GM19455 (cell line): ENCODE data around the gene ANKRD33B.
A peak's percentile ranks its signal among the peaks of the same experiment; 100 is the strongest.

Experiments used
- ATAC-seq: cut with Tn5 transposase; IDR thresholded peaks from one replicate; pipeline ENCODE4 v1.9.1; 2021; ENCODE audit not compliant: unreplicated experiment

ANKRD33B gene

DNA sequence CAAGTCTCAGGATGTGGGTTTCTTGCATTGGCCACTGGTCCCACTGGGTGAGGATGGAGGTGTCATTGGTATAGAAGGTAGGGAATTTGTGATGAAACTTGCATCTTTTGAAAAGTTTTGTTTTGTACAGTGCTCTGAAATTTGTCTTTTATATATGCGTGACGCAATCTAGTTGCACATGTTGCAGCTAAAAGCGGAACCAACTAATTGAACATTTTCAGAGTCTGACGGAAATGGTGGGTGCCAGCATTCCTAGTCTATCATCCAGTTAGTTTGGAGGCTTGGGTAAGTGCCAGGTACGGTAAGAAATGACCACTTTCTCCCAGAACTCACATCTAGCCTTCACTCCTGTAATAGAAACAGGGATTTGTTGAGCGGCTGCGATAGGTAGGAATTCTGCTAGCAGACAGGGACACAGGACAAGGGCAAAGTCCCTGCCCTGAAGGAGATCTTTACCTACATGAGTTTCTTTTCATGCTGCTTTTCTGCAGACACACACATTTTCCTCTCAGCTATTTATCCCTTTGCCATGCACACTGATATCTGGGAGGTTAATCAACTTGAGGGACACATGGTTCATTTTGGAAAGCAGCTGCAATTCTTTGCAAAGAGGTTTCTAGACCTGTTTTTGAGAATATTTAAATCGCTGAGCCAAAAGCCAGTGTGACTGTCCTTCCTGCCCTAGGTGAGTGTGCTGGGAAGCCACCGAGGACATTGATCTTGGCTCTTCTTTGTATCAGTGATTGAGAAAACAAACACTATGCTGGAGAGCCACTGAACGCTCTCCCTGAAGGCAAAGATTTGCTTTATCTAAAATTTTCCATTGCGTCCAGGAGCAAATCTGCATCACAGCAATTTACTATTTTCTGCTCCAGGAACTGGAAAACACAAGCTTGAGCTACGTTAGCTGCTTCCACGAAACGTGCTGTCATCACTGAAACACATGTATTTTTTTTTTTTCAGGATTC is 107.5 kb downstream of the ANKRD33B start:
- no peak for ATAC-seq

DNA sequence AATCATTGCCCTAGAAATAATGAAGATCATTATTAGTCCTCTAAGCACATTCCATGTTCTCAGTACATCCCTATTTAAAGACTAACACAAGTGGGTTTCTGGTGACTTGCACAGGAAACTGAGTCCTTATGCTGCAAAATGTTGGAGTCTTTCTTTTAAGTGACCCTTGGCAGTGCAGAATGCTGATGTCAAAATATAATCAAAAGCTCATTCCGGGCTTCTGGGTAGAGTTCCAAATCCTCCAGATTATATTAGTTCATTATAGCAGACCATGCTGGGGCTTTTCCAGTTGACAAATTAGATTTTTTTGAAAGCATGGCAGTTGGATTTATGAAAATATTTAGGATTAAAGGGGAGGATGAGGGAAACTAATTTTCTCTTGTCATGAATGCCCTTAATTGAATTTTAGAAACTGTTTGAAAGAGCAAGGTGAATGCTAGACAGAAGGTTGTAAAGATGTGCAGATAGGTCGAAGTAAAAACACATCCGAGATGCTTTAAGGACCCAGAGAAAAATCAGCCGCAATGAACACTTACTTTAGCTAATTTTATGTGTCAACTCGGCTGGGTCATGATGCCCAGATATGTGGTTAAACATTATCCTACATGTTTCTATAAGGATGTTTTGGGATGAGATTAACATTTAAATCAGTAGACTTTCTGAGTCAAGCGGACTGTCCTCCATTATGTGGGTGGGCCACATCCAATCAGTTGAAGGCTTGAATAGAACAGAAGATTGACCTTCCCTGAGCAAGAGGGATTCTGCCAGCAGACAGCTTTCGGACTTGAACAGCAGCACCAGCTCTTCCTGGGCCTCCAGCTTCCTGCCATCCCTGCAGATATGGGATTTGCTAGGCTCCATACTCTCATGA is 108.5 kb downstream of the ANKRD33B start:
- ATAC-seq, result no peak

DNA sequence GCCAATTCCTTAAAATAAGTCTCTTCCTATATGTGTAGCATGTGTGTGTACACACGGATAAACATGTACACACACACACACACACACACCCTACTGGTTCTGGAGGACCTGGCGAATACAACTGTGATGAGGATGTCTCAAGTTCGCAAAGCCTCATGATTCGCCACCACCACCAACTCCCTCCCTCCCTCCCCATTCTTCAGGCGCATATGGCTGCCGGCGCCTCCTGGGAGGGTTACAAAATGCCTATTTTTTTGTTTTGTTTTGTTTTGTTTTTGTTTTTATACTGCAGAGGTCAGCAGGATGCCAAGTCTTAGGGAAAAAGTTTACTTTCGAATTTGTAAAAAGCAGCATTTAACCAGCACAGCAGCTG is 109.1 kb downstream of the ANKRD33B start:
- no peak for ATAC-seq

DNA sequence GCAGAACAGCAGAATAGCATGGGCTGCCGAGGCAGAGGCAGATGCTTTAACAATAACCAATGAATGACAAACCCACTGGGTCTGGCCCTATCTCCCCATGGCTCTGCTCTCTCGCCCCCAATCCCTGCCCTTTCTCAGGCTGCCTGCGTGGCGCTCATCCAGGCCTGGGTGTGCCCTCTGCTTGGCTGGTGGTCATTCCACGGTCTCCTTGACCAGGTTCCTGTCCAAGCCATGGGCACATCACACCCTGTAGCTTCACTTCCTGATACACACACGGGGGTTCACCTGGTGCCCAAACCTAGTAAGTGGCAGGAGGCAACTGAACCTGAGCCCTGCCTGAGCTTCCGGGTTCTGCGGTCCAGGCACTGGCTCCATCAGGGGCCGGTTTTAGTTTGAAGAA is 109.5 kb downstream of the ANKRD33B start:
- ATAC-seq, result no peak

DNA sequence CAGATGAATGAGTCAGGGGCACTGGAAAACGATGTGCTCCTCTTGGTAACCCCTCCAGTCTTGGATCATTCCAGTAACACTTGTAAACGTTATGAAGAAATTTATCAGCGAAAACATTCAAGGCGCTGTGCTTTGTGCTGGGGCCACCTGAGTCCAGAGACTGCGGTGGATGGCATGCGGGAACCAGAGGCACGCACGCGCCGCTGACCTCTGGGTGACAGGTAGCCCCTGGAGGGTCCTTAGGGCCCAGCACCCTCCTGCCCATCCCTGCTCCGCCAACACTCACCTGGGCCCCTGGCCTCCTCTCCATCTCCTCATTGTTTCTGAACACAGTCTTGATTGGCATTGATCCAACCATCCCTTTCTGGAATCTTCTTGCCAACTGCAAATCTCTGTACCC is 110.2 kb downstream of the ANKRD33B start:
- ATAC-seq, result no peak

DNA sequence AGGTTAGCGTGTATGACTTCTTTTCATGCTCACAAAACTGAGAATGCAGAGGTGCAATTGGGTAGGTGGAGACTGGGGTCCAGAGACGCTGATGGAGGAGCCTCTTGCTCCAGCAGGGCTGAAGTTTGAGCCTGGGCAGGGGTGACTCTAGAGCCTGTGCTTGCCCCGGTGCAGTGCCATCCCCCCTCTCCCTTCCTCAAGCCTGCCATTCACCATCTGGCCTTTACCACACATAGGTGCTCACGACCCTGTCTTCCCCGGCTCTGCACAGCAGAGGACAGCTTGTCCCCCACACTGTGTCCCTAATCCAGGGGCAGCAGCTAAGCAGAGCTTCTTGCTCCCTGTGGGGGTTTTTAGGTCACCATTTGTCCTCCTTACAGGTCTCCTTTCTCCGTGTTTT is 110.7 kb downstream of the ANKRD33B start:
- ATAC-seq, result no peak

DNA sequence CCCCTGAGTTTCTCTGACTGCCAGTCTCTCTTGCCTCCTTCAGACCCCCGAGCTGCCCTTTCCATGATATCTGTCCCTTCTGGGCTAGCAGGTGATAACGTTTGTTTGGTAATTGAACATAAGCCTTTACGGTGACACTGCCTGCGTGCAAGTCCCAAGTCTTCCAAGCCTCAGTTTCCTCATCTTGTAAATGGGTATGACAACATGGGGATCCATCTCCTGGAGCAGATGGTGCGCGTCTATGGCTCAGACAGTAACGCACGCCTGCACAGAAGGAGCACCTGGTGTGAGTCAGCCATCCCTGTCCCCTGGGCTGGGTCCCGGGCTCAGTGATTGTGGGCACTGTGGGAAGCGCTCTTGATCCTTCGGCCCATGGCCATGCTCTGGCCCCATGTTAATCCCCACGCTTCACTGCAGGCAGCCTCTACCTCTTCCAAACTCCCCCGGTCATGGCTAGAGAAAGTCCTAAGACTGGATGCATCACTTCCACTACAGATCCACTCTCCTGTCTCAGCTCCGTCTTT is 111.4 kb downstream of the ANKRD33B start:
- no peak for ATAC-seq

DNA sequence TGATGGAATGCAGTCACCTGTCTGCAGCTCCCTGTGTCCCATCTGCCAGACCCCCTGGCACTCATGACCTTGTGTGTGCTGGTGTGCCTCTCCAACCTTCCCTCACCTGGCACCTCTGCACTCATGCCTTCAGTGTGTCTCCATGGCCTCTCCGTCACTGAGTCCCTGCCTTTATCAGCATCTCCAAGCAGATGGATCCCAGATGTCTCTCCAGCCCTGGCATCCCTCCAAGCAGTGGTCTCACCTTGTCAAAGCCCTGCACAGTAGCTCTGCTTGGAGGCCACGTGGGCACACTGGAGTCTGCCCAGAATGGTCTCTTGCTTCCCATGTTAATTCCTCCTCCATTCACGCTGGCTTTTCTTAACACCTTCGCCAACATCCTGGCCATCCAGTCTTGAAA is 112.4 kb downstream of the ANKRD33B start:
- ATAC-seq, result no peak

DNA sequence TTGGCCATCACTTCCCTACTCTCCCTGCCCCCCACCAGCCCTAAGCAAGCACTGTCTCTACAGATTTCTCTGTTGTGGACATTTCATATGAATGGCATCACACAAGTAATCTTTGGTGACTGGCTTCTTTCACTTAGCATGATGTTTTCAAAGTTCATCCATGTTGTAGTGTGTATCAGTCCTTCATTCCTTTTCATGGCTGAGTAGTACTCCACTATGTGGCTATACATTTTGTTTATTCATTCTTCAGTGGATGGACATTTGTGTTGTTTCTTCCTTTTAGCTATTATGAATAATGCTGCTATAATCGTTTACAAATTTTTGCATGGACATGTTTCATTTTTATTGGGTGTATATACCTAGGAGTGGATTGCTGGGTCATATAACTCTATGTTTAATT is 113.1 kb downstream of the ANKRD33B start:
- no peak for ATAC-seq

DNA sequence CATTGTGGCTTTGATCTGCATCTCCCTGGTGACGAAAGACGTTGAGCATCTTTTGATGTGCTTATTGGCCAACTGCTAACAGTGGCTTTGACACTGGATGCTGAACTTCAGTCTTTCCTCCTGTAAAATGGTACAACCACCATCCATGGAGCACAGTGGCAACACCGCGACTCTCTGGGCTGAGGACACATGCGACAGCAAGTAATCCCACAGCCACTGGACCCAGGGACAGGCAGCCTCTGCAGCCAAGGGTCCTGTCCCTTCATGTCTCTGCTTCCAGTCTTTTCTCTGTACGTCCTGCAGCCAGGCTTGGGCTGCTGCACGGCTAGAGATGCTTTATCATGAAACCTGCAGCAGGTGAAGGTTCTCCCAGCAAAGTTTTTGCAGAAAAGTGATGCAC is 113.7 kb downstream of the ANKRD33B start:
- ATAC-seq, result no peak

DNA sequence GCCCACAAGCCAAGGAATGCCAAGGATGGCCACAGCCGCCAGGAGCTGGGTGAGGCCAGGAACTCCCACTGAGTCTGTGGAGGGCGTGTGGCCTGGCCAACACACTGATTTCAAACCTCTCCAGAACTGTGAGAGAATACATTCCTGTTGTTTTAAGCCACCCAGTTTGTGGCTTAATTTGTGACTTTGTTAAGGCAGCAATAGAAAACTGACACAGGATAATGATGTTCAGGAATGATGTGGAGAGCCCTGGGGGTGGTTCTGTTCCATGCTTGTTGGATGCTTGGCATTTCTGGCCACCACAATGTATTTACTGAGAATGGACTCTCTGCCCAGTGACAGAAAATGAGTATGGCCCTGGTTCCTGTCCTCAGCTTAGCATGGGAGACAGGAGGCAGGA is 114.4 kb downstream of the ANKRD33B start:
- ATAC-seq, result no peak

DNA sequence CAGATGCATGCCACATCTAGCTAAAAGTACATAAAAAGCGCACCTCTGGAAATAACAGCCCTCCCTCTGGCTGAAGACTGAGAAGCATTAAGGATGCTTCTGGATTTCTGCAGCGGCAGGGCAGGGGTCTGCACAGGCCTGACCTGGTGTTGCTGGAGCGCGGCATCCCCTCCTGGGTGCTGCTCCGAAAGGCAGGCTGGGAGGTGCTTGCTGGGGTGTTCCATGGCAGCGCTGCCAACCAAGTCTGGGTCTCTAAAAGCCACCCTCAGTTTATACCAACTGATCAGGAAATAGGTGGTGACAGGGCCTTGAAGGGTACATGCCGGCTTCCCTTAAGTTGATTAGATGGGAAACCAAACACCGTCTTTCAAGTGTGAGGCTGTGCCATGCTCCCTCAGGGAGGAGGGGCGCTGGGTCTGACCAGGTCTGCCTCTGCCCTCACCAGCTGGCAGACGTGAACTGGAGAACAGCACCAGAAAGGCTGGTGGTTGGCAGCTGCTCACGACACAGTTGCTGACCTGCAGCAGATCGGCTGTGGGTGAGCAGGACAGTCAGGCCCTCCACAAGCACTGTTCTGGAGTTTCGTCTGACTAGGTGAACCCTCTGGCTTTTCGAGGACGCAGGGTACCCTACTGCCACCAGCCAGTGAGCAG is 115.6 kb downstream of the ANKRD33B start:
- no peak for ATAC-seq

DNA sequence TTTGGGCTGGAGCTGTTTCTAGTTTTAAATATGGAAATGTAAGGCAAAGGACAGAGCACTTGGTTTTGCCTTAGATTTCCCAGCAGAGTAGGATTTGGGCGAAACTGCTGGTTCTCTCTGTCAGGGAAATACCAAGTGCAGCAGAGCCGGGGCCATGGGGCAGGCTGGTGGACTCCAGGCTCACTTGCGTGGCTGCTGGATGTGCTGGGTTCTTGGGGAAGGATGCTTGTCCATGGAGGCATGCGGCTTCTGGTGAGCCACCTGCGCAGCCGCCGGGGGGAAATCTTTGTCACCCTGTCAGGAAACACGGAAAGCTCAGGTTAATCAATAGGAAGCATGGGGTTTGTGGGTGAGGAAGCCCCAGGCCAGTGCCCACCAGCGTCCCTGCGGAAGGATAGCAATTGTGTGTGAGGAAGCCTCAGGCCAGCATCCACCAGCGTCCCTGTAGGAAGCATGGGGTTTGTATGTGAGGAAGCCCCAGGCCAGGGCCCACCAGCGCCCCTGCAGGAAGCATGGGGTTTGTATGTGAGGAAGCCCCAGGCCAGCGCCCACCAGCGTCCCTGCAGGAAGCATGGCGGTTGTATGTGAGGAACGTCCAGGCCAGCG is 117.1 kb downstream of the ANKRD33B start:
- ATAC-seq, result no peak

DNA sequence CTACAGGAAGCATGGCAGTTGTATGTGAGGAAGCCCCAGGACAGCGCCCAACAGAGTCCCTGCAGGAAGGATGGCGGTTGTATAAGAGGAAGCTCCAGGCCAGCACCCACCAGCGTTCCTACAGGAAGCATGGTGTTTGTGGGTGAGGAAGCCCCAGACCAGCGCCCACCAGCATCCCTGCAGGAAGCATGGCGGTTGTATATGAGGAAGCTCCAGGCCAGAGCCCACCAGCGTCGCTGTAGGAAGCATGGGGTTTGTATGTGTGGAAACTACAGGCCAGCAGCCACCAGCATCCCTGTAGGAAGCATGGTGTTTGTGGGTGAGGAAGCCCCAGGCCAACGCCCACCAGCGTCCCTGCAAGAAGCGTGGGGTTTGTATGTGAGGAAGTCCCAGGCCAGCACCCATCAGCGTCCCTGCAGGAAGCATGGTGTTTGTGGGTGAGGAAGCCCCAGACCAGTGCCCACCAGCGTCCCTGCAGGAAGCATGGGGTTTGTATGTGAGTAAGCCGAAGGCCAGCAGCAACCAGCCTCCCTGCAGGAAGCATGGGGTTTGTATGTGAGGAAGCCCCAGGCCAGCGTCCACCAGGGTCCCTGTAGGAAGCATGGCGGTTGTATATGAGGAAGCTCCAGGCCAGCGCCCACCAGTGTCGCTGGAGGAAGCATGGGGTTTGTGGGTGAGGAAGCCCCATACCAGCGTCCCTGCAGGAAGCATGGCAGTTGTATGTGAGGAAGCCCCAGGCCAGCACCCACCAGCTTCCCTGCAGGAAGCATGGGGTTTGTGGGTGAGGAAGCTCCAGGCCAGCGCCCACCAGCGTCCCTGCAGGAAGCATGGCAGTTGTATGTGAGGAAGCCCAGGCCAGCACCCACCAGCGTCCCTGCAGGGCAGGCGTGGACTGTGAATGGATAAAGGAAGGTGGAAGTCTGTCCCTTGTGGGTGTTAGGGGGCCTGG is 118.1 kb downstream of the ANKRD33B start:
- ATAC-seq, result no peak

DNA sequence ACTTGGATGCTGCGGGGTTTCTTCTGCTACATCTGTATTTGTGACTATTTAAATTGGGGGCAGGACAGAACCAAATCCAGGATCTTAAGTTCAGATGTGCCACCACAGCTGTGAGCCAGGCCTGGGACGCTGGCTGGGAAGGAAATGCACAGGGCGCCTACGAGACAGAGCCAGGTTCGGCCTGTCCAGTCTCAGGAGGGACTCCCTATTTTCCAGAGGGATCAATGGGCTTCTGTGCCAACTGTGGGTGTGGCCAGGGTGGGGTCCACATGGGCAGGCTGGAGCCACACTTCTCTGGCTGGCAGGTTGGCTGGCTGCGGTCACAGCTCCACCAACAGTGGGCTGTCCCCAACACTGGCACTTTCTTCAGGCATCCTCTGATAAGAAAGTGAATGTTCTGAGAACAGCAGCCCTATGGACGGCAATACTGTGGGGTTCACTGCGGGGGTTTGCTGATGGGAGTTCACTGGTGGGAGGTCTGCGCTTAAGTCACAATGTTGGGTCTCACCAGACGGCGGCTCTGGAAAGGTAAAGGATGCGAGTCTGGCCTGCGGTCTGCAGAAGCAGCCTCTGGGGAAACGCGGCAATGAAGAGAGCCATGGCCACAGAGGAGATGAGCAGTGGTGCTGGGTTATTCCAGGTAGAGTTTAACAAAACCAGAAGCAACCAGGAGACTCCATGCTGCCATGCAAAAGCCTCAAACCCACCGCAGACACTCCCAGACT is 119.1 kb downstream of the ANKRD33B start:
- ATAC-seq, result no peak

DNA sequence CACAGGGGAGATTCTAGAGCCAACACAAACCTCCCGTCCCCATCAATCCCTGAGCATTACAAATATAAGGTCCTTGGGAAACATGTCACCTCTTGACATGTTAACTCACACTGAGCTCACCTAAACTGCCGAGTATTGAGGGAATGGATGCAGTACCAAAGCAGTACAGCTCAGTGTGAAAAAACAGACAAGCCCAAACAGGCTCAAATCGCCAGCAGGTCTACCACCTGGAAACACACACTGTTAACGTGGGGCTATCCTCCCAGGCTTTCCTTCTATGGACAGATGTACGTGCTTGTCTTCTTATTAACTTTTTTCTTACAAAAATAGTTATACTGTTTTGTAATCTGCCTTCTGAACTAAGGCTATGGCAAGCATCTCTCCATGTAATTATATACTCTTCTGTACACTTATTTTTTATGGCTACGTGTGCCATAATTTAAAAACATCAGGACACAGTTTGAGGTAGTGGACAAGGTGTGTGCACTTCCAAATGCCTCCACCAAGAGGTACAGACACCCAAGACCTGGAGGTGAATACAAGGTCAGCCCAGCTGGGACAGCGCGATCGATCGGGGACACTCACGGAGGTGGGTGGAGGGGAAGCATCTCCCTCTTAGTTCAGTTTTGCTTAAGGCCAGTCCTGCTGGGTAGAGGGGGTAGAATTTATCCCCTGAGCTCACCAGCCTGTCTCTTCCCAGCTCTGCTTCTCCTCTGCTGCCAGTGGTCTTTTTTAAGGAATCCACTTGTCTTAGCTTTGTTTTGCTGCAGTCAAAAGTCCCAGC is 120.6 kb downstream of the ANKRD33B start:
- ATAC-seq, result peak; percentile 58

DNA sequence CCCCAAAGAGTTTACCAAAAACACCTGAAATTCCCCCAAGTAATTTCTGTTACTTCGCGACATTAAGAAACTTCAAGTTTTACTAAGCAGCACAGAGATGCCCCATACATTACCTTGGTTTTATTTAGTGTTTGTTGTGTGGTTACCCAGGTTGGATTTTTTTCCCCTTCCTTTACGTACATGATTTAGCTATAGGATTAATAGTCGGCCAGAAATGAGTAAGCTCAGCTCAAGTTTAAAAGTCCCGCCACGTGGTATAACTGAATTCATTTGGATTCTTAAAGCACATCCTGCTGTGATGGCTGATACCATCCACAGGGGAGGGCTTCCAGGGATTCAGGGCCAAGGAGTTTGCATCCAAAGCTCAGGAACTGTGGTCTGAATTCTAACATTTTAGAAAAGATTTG is 121.2 kb downstream of the ANKRD33B start:
- ATAC-seq, result peak; percentile 69

DNA sequence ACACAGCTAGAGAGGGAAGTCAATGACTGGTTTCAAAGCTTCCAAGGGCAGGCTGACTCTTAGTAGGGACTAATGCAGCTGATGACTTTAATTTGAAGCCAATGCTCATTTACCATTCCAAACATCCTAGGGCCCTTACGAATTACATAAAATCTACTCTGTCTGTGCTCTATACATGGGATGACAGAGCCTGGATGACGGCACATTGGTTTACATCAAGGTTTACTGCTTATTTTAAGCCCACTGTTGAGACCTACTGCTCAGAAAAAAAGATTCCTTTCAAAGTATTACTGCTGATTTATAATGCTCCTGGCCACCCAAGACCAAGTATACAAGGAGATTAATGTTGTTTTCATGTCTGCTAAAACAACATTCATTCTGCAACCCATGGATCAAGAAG is 123.0 kb downstream of the ANKRD33B start:
- no peak for ATAC-seq
